Osteoblast (primary cell): ENCODE measurements around the gene GNAQ. TPM values are rescaled to one million over a fixed set of nuclear protein-coding genes. Genes with fewer than 3 reads are reported as not detected.

Source experiments
- DNase-seq: peaks from one replicate; pipeline ENCODE4 v3.0.0; 2011; ENCODE audit warnings: low spot score, mixed read lengths; ENCODE audit not compliant: insufficient read length; ENCODE audit errors: missing footprints
- H2AFZ ChIP-seq: 2 replicates; pipeline ENCODE4 v1.6.0; 2011; ENCODE audit warnings: mild to moderate bottlenecking, low read length
- H3K27ac ChIP-seq: 2 replicates; pipeline ENCODE4 v1.5.1; 2011; ENCODE audit warnings: mild to moderate bottlenecking, low read depth, low read length, moderate library complexity
- H3K27me3 ChIP-seq: 2 replicates; pipeline ENCODE4 v1.6.0; 2012; ENCODE audit warnings: mild to moderate bottlenecking, control low read depth, inconsistent platforms, low read length, moderate library complexity; ENCODE audit not compliant: insufficient read depth
- H3K36me3 ChIP-seq: 2 replicates; pipeline ENCODE4 v1.5.1; 2011; ENCODE audit warnings: mild to moderate bottlenecking, low read length, control low read depth, moderate library complexity; ENCODE audit not compliant: insufficient read depth
- H3K4me1 ChIP-seq: 2 replicates; pipeline ENCODE4 v1.5.1; 2011; ENCODE audit warnings: mild to moderate bottlenecking, low read length, control low read depth, moderate library complexity; ENCODE audit not compliant: insufficient read depth
- H3K4me2 ChIP-seq: 2 replicates; pipeline ENCODE4 v1.6.0; 2011; ENCODE audit warnings: mild to moderate bottlenecking, low read length; ENCODE audit not compliant: insufficient read depth
- H3K4me3 ChIP-seq: fragments of 200-600 bp; sonication (generic); 3 replicates; pipeline ENCODE4 v1.5.1; 2012; ENCODE audit warnings: mild to moderate bottlenecking, low read length, inconsistent platforms; ENCODE audit not compliant: insufficient read depth
- H3K79me2 ChIP-seq: 2 replicates; pipeline ENCODE4 v1.6.0; 2012; ENCODE audit warnings: mild to moderate bottlenecking, low read length, control low read depth, inconsistent platforms; ENCODE audit not compliant: insufficient read depth
- H3K9me3 ChIP-seq: 2 replicates; pipeline ENCODE4 v1.5.1; 2011; ENCODE audit warnings: low read depth, low read length, control low read depth
- H4K20me1 ChIP-seq: 2 replicates; pipeline ENCODE4 v1.6.0; 2012; ENCODE audit warnings: mild to moderate bottlenecking, low read length, control low read depth; ENCODE audit not compliant: insufficient read depth
- CTCF ChIP-seq: IDR thresholded peaks from 2 replicates; pipeline ENCODE4 v1.5.1; 2011; ENCODE audit warnings: mild to moderate bottlenecking, low read depth, low read length, moderate library complexity; ENCODE audit errors: extremely low read depth
- total RNA-seq: library from RNA; depleted of rRNA; stranded (reverse); fragments of >200 nt; gene quantifications from 2 replicates; pipeline ENCODE4 v1.2.3, GENCODE V29; 2012

GNAQ gene
- total RNA-seq, 1 donor, result 64.8 TPM

- no peak overlapping the region for H3K27ac ChIP-seq
- peaks cover 14% of the 10 kb centered on the region for H3K4me1 ChIP-seq
- peaks cover 12% of the 10 kb centered on the region for H4K20me1 ChIP-seq
- no peak overlapping the region for H2AFZ ChIP-seq
- no peak for TF ChIP-seq CTCF
- H3K79me2 ChIP-seq, result peaks cover 92% of the 10 kb centered on the region
- H3K36me3 ChIP-seq, result no peaks in the 10 kb centered on the region
- H3K27me3 ChIP-seq, result no peaks in the 10 kb centered on the region
- H3K4me2 ChIP-seq, result no peak overlapping the region
- H3K4me3 ChIP-seq, result no peak overlapping the region
- DNase-seq, result no peak
- H3K9me3 ChIP-seq, result no peaks in the 10 kb centered on the region
These were observed 34.9 kb downstream of the GNAQ start for GRCh38 chr9:77996696-77997095.

GRCh38 chr9:77991191-77991590 lies 40.4 kb downstream of the GNAQ start:
- Histone ChIP-seq H3K27ac (no peak overlapping the region), H3K4me3 (no peak overlapping the region), H3K4me1 (no peaks in the 10 kb centered on the region), H3K27me3 (no peaks in the 10 kb centered on the region), H3K36me3 (no peaks in the 10 kb centered on the region), H3K9me3 (no peaks in the 10 kb centered on the region), H4K20me1 (peaks cover 41% of the 10 kb centered on the region), H3K79me2 (peaks cover 92% of the 10 kb centered on the region), H2AFZ (no peak overlapping the region), H3K4me2 (no peak overlapping the region)
- TF ChIP-seq CTCF, result no peak
- DNase-seq, result no peak

- TF ChIP-seq CTCF, result no peak
- no peaks in the 10 kb centered on the region for H3K4me1 ChIP-seq
- H3K36me3 ChIP-seq, result no peaks in the 10 kb centered on the region
- H3K27me3 ChIP-seq, result no peaks in the 10 kb centered on the region
- no peak for DNase-seq
- H3K4me3 ChIP-seq, result no peak overlapping the region
- H3K27ac ChIP-seq, result no peak overlapping the region
- no peak overlapping the region for H3K4me2 ChIP-seq
- no peak overlapping the region for H2AFZ ChIP-seq
- H3K9me3 ChIP-seq, result no peaks in the 10 kb centered on the region
- H3K79me2 ChIP-seq, result peaks cover 88% of the 10 kb centered on the region
- peaks cover 39% of the 10 kb centered on the region for H4K20me1 ChIP-seq
These were observed 41.7 kb downstream of the GNAQ start for GRCh38 chr9:77989909-77990308.

- Histone ChIP-seq H3K36me3 (no peaks in the 10 kb centered on the region), H3K4me3 (no peak overlapping the region), H2AFZ (no peak overlapping the region), H3K27ac (no peak overlapping the region), H3K9me3 (no peaks in the 10 kb centered on the region), H4K20me1 (peaks cover 38% of the 10 kb centered on the region), H3K79me2 (peaks cover 88% of the 10 kb centered on the region), H3K4me1 (no peaks in the 10 kb centered on the region), H3K4me2 (no peak overlapping the region), H3K27me3 (no peaks in the 10 kb centered on the region)
- TF ChIP-seq CTCF, result no peak
- DNase-seq, result no peak
These were observed 42.2 kb downstream of the GNAQ start for GRCh38 chr9:77989458-77989857.
